B cell (primary cell): ENCODE data around the gene UNC79. TPM values are rescaled to one million over a fixed set of nuclear protein-coding genes. Genes with fewer than 3 reads are reported as not detected.

Source experiments
- ATAC-seq: fragments of 200-7000 bp; cut with Tn5 transposase; one replicate; pipeline ENCODE4 v1.10.0; 2021; ENCODE audit warnings: low read depth, mild to moderate bottlenecking, moderate number of reproducible peaks, moderate library complexity
- CTCF ChIA-PET: fragments of 350-600 bp; sonication (Branson Sonifier 250); formaldehyde crosslinking; loops from one replicate; lab custom pipeline; 2021; ENCODE audit warnings: antibody characterized with exemption, inconsistent platforms; lab: Charles Lee
- POLR2A ChIA-PET: fragments of 350-600 bp; sonication (Branson Sonifier 250); formaldehyde crosslinking; loops from one replicate; lab custom pipeline; 2021; ENCODE audit warnings: antibody characterized with exemption; lab: Charles Lee
- DNase-seq: peaks from one replicate; pipeline ENCODE4 v3.0.0; 2013
- H2AFZ ChIP-seq: 2 replicates; pipeline ENCODE4 v1.6.1; 2012; ENCODE audit warnings: mild to moderate bottlenecking, low read depth, low read length; ENCODE audit not compliant: insufficient read depth, poor library complexity, severe bottlenecking
- H3K27ac ChIP-seq, 2 donors: 1 replicate in 1 of 2; 2 replicates in 1 of 2; pipeline ENCODE4 v1.5.1; 2012 to 2013; ENCODE audit warnings: low read length in 2 of 2, mild to moderate bottlenecking in 2 of 2, moderate library complexity in 1 of 2
- H3K27me3 ChIP-seq, 4 experiments: fragments of 200-600 bp in 1 of 4; sonication (generic) in 1 of 4; replicated peaks in 1 of 4; 1 replicate in 2 of 4; 2 replicates in 2 of 4; pipeline versions ENCODE4 v1.6.1 to v1.7.0; 2013 to 2016; ENCODE audit warnings: low read length in 3 of 4, mild to moderate bottlenecking in 2 of 4, mixed read lengths in 1 of 4, moderate library complexity in 1 of 4; ENCODE audit not compliant: insufficient read depth in 4 of 4, control insufficient read depth in 3 of 4; ENCODE audit errors: control extremely low read depth in 1 of 4
- H3K36me3 ChIP-seq, 2 experiments: replicated peaks in 1 of 2; 1 replicate in 1 of 2; 2 replicates in 1 of 2; pipeline versions ENCODE4 v1.6.1 to v1.7.1; 2013; ENCODE audit warnings: low read length in 1 of 2; ENCODE audit not compliant: insufficient read depth in 2 of 2, control insufficient read depth in 1 of 2; ENCODE audit errors: control extremely low read depth in 1 of 2, extremely low read depth in 1 of 2
- H3K4me1 ChIP-seq, 2 donors: fragments of 200-600 bp in 1 of 2; sonication (generic) in 1 of 2; 1 replicate in 1 of 2; 2 replicates in 1 of 2; pipeline versions ENCODE4 v1.5.1 to v1.6.1; 2013 to 2017; ENCODE audit warnings: low read length in 2 of 2; ENCODE audit not compliant: control insufficient read depth in 2 of 2, insufficient read depth in 2 of 2
- H3K4me2 ChIP-seq: replicated peaks from 2 replicates; pipeline ENCODE3; 2012; ENCODE audit warnings: mild to moderate bottlenecking, low read depth, low read length; ENCODE audit not compliant: poor library complexity, severe bottlenecking
- H3K4me3 ChIP-seq, 5 experiments: fragments of 200-600 bp in 1 of 5; sonication (generic) in 1 of 5; 1 replicate in 3 of 5; 2 replicates in 2 of 5; pipeline versions ENCODE4 v1.5.1 to v1.7.0; 2011 to 2016; ENCODE audit warnings: low read length in 4 of 5, mild to moderate bottlenecking in 4 of 5, low read depth in 2 of 5, control low read depth in 1 of 5, moderate library complexity in 1 of 5; ENCODE audit not compliant: insufficient read depth in 1 of 5; ENCODE audit errors: control extremely low read depth in 1 of 5, extremely low read depth in 1 of 5
- H3K79me2 ChIP-seq: fragments of 200-600 bp; sonication (generic); one replicate; pipeline ENCODE4 v1.6.0; 2016; ENCODE audit warnings: low read length; ENCODE audit not compliant: control insufficient read depth, insufficient read depth
- H3K9ac ChIP-seq: fragments of 200-600 bp; sonication (generic); 2 replicates; pipeline ENCODE4 v1.6.1; 2017; ENCODE audit warnings: mild to moderate bottlenecking, low read length, moderate library complexity
- H3K9me3 ChIP-seq, 3 donors: one replicate each; pipeline versions ENCODE4 v1.6.1 to v1.7.1; 2013; ENCODE audit warnings: low read length in 2 of 3; ENCODE audit not compliant: control insufficient read depth in 2 of 3, insufficient read depth in 1 of 3; ENCODE audit errors: control extremely low read depth in 1 of 3
- H4K20me1 ChIP-seq: 2 replicates; pipeline ENCODE4 v1.6.0; 2012; ENCODE audit warnings: mild to moderate bottlenecking, low read length; ENCODE audit not compliant: insufficient read depth, control insufficient read depth, poor library complexity, severe bottlenecking
- H3K27ac Mint-ChIP-seq: one replicate; pipeline ENCODE4 v1.8.0; 2021; ENCODE audit warnings: mixed read lengths
- H3K27me3 Mint-ChIP-seq: one replicate; pipeline ENCODE4 v1.8.0; 2021; ENCODE audit warnings: mixed read lengths
- H3K4me1 Mint-ChIP-seq: one replicate; pipeline ENCODE4 v1.8.0; 2021; ENCODE audit warnings: mixed read lengths
- H3K4me3 Mint-ChIP-seq: one replicate; pipeline ENCODE4 v1.8.0; 2021; ENCODE audit warnings: mixed read lengths
- H3K9me3 Mint-ChIP-seq: one replicate; pipeline ENCODE4 v1.8.0; 2022; ENCODE audit warnings: mixed read lengths; ENCODE audit not compliant: insufficient read depth
- EZH2 ChIP-seq: IDR thresholded peaks from 2 replicates; pipeline ENCODE4 v1.6.1; 2012; ENCODE audit warnings: borderline replicate concordance, low read depth, mild to moderate bottlenecking, moderate library complexity, low read length; ENCODE audit not compliant: insufficient read depth, poor library complexity, severe bottlenecking
- WGBS: methylation state at CpG from one replicate; pipeline ENCODE4 v1.1.5; 2013; ENCODE audit warnings: missing lambda C conversion rate; ENCODE audit not compliant: insufficient coverage; 5-methylcytosine and 5-hydroxymethylcytosine counted together
- intact Hi-C: fragments of 100-400 bp; cut with micrococcal nuclease; formaldehyde crosslinking; loops from one replicate; pipeline ENCODE4 v1.10.0; 2022
- polyA plus RNA-seq: library from polyadenylated mRNA; depleted of rRNA; stranded (reverse); fragments of >200 nt; gene quantifications from 2 replicates; pipeline ENCODE4 v1.2.3, GENCODE V29; 2012
- total RNA-seq, 2 donors: library from RNA; stranded (reverse); fragments of 120-200 nt in 1 of 2; gene quantifications; 1 replicate in 1 of 2; 2 replicates in 1 of 2; pipeline versions ENCODE4 v1.2.3 to v1.2.4, GENCODE V29; 2013 to 2022
- TF ChIP-seq, protein P1 (sequence below): fragments of 200-600 bp; IDR thresholded peaks from one replicate; pipeline ENCODE4 v1.8.0; 2022; ENCODE audit warnings: antibody characterized with exemption, mild to moderate bottlenecking

The UNC79 gene
- total and polyA plus RNA-seq, 2 donors (not counting 1 experiment from before 2014, with no cell fraction given), result 0.04 to 0.15 TPM

DNA sequence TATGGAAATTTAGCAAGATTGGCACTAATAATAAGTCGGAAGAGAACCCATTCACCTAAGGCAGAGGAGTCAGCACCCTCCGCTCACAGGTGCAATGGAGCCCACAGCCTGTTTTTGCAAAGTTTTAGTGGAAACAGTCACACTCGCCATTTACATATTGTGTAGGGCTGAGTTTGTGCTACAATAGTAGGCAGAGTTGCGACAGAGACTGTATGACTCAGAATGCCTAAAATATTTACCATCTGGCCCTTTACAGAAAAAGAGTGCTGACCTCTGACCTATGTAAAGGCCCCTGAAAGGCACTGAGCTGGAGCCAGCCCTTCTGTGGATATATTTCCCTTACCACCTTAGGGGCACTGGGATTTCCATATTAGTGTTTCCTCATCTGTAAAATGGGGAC, 278.5 kb downstream of the UNC79 start:
- no peak for DNase-seq
- Histone ChIP-seq H3K4me3 (no peak overlapping the region), H3K27ac (no peak overlapping the region), H3K36me3 (no peaks in the 10 kb centered on the region), H3K9ac (no peak overlapping the region), H3K27me3 (no peaks in the 10 kb centered on the region), H4K20me1 (no peaks in the 10 kb centered on the region), H3K4me2 (no peak overlapping the region), H3K4me1 (no peaks in the 10 kb centered on the region), H3K9me3 (no peaks in the 10 kb centered on the region), H2AFZ (no peak overlapping the region), H3K79me2 (no peaks in the 10 kb centered on the region)
- Mint-ChIP-seq H3K27me3 (peaks cover 11% of the 10 kb centered on the region), H3K4me3 (no peak overlapping the region), H3K9me3 (no peaks in the 10 kb centered on the region), H3K4me1 (no peaks in the 10 kb centered on the region), H3K27ac (no peak overlapping the region)
- ChIA-PET CTCF (no interaction called here), POLR2A (no interaction called here)
- intact Hi-C loops, result no loop called here
- no peak for ATAC-seq
- WGBS, result 74% methylated on average over 4 of the region's 4 CpGs
- TF ChIP-seq, protein P1, sequence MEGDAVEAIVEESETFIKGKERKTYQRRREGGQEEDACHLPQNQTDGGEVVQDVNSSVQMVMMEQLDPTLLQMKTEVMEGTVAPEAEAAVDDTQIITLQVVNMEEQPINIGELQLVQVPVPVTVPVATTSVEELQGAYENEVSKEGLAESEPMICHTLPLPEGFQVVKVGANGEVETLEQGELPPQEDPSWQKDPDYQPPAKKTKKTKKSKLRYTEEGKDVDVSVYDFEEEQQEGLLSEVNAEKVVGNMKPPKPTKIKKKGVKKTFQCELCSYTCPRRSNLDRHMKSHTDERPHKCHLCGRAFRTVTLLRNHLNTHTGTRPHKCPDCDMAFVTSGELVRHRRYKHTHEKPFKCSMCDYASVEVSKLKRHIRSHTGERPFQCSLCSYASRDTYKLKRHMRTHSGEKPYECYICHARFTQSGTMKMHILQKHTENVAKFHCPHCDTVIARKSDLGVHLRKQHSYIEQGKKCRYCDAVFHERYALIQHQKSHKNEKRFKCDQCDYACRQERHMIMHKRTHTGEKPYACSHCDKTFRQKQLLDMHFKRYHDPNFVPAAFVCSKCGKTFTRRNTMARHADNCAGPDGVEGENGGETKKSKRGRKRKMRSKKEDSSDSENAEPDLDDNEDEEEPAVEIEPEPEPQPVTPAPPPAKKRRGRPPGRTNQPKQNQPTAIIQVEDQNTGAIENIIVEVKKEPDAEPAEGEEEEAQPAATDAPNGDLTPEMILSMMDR, result no peak
- TF ChIP-seq EZH2, result no peak

DNA sequence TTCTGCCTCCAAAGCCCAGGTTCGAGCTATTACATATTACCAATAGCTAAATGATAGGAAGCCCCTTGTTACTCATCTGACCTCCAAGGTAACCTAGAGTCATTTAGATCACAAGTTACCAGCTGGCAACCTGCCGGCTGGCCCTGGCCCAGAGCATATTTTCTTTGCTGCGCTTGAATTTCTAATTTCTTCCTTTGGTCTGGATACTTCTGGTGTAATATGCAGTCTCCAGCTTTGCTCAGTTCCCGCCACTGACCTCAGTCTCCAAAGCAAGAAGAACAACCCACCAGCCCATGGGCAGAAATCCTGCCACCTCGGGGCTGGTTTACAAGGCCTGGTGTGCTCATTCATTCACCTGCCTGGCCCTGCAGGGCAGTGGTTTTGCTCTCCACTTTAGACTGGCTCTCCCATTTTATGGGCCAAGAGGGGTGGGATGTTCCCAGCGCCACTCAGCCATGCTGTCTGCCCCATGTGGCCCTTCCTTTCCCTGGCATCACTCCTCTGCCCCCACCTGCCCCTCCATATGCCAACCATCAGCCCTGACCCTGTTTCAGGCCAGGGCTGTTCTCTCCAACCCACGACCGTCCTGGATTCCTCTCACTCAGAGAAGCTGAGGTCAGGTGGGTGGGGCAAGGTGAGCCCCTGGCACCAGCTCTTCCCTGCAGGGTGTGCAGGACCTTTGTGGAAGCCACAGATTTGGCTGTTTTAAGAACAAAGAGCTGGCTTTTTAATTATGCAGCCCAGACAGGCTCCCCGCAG, 281.5 kb downstream of the UNC79 start:
- intact Hi-C loops, result no loop called here
- Histone ChIP-seq H3K27me3 (no peaks in the 10 kb centered on the region), H3K27ac (no peak overlapping the region), H3K4me3 (no peak overlapping the region), H3K9ac (no peak overlapping the region), H4K20me1 (no peaks in the 10 kb centered on the region), H3K4me2 (no peak overlapping the region), H3K9me3 (peaks cover 0 to 3% (median 0%) of the 10 kb centered on the region in 3 donors), H3K36me3 (no peaks in the 10 kb centered on the region), H3K4me1 (no peaks in the 10 kb centered on the region), H3K79me2 (no peaks in the 10 kb centered on the region), H2AFZ (no peak overlapping the region)
- no peaks in the 10 kb centered on the region for H3K4me1 Mint-ChIP-seq
- H3K4me3 Mint-ChIP-seq, result no peak overlapping the region
- no peak for ATAC-seq
- DNase-seq, result no peak
- WGBS, result 72% methylated on average over 9 of the region's 9 CpGs
- no peaks in the 10 kb centered on the region for H3K9me3 Mint-ChIP-seq
- POLR2A ChIA-PET, result no interaction called here
- TF ChIP-seq, protein P1, result no peak
- no peak for TF ChIP-seq EZH2
- CTCF ChIA-PET, result no interaction called here
- no peak overlapping the region for H3K27ac Mint-ChIP-seq
- H3K27me3 Mint-ChIP-seq, result peaks cover 15% of the 10 kb centered on the region
